Activated CD4-positive, alpha-beta T cell treated with anti-CD3 and anti-CD28 coated beads, Interleukin-10, Interleukin-2, amounts not matched to agents 100 ng/mL and 50 ng/mL, durations not matched to agents 16 hours and 8 hours (primary cell): Measurements from ENCODE around the gene NEDD9.
A peak's percentile ranks its signal among the peaks of the same experiment; 100 is the strongest.

Experiments
- DNase-seq: peaks from one replicate; pipeline ENCODE4 v3.0.0-alpha.2; 2020

Gene NEDD9, protein sequence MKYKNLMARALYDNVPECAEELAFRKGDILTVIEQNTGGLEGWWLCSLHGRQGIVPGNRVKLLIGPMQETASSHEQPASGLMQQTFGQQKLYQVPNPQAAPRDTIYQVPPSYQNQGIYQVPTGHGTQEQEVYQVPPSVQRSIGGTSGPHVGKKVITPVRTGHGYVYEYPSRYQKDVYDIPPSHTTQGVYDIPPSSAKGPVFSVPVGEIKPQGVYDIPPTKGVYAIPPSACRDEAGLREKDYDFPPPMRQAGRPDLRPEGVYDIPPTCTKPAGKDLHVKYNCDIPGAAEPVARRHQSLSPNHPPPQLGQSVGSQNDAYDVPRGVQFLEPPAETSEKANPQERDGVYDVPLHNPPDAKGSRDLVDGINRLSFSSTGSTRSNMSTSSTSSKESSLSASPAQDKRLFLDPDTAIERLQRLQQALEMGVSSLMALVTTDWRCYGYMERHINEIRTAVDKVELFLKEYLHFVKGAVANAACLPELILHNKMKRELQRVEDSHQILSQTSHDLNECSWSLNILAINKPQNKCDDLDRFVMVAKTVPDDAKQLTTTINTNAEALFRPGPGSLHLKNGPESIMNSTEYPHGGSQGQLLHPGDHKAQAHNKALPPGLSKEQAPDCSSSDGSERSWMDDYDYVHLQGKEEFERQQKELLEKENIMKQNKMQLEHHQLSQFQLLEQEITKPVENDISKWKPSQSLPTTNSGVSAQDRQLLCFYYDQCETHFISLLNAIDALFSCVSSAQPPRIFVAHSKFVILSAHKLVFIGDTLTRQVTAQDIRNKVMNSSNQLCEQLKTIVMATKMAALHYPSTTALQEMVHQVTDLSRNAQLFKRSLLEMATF

DNA sequence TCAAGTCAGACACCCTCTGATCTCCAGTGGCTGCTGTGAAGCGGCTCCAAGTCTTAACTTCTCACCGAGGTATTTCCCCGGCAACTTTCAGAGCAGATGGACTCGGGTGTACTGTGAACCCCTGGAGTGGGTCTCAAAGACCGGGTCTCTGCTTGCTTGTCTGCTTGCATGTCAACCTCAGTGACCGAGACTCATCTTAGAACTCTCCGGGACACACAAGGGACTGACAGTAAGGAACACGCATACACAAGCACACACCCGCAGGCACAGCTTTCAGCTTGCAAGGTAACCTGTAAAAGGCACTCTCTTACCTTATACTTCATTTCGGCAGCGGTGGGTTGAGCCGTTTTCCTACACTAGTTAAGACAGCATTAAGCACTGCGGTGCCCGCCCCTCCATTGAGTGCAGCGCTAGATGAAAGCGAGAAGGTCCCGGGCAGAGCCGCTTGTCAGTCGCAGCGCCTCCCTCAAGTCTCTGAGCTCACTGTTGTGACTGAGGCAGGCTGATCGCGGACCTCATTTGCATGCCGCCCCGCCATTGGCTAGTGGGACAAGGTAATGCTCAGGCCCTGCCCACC lies at the start of gene NEDD9:
NEDD9 (minus strand) TSS at position 476 of the 577 bp plus-strand sequence; CDS start at position 323, 153 bp downstream.
- peak; percentile 96 for DNase-seq

DNA sequence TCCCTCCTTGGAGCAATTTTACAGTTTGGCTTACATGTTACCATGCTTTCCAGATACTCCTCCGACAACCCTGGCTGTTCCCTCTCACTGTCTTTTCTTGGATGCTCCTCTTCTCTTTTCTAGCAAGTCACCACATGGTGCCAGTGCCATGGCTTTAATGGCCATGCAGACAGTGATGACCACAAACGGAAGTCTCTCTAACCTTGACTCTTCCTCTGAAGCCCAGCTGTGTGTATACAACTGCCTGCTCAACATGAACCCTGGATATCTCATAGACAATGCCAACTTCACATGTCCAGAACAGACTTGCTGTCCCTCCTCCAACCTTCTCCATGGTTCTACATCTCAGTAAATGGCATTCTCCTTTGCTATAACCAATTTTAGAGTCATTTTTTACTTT lies 49.8 kb upstream of the NEDD9 start:
- no peak for DNase-seq

DNA sequence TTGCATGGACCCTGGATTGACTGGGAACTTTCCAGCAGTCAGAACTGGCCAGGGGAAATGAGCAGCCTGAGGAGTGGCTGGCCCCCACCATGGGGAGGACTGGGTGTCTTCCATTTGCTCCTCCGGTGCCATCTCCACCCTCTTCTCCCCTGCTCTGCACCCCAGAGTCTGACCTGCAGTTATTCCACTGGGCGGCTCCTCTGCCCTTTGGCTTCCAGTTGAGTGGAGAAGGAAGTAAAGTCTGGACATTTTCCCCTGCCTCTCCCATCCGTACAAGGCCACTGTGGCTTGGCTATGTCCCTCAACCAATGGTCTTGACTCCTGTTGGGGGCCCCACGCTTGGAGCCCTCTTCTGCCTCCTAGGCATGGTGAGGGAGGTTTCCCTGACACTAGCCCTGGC lies 47.9 kb upstream of the NEDD9 start:
- DNase-seq = no peak

DNA sequence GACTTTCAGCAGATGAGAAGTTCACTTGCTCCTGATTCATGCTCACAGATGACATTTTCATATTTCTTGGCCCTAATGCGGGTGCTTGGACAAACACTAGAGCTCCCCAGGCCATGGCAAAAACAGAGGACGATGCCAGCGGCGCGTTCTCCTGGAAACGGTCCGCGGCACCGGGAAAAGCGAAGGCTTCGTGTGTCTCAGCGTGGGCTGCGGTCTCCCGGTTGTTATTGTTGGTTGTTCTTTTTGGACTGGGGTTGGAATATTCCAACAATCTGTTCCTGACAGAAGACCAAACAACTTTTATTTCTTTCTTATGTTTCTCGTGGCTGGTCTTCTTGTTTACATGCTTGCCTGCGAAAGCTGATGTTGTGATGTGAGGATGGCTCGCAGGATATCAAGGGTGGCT lies 46.8 kb upstream of the NEDD9 start:
- no peak for DNase-seq

DNA sequence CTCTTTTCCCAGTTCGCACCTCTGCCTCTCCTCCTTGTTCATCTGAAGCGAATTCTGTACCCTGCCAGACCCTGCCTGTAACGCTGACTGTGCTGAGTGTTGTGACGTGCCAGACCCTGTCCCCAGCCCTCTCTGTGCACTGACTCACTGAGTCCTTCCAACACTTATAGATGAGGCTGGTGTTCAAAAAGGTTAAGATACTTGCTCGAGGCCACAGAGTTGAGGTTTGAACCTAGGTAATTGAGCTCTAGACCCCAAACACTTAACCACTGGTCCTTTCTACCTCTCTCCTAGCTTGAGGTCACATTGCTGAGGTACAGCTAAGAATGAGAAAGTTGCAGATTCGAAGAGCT lies 45.7 kb upstream of the NEDD9 start:
- peak; percentile 56 for DNase-seq

DNA sequence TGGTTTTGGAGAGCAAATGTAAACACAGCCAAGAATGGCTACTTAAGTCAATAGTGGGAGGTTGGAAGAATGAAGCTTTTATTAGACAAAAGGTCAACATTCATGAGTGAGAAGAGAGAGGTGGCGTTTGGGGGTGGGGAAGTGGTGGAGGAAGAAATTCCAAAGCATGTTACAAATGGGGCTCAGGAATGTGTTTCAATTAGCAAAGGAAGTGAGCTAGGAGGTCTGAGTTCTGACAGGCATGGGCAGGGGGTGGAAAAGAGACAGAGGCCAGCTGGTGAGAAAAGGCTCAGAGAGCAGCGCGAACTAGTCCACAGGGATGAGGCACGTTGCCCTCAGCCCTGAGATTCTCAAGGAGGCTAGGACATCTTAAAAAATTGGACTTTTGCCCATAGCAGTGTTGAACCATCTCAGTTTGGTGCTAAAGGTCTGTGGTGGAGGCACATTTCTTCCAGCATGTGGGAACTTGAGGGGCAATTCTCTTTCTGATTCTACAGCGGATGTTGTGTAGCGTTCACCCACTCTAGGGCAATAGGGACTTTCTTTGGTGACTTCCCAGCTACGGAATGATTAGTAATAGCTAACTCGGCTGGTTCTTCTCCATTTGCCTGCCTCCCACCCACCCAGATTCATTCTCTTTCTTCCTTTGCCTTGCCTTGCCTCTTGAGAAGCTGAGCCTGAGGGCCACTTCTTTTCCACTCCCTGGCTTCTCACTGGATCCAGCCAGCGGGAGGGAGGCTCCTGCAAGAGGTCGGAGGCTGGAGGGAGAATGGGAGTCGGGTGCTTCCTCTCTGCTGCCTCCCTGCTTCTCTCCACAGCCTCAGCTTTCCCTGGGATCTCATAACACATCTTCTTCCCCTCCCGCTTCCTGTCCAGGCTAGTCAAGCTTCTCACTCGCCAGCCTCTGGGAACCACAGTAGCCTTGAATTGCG lies 45.1 kb upstream of the NEDD9 start:
- DNase-seq = peak; percentile 66

DNA sequence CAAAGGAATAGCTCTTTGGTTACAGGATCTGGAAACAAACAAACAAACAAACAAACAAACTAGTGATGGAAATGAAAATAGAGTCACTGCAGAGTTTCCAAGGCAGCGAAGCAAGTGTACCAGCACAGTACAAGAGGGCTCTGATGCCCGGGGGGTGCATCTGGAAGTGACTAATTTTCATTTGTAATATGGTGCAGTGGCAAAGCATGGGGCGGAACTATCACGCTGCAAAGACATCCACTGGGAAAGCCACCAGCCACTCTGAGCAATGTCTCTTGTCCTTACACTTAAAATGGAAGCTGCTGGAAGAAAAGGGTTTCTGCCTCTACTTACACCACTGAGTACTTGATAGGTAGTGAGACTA lies 44.4 kb upstream of the NEDD9 start:
- no peak for DNase-seq

DNA sequence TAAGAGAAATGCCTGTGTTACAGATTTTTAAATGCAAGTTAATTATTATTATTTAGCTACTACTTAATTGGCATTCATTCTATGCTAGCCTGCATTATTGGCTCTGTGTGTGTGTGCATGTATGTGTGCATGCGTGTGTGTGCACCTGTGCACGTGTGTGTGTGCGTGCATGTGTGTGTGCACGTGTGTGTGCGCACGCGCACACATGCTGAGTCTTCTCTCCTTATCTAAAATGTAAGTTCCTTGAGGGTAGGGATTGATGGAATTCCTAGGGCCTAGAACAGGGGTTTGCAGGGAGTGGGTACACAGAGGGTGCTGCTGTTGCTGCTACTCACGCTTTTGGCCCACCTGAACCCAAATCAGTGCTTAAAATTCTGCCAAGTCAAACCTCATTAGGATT lies 43.8 kb upstream of the NEDD9 start:
- no peak for DNase-seq

DNA sequence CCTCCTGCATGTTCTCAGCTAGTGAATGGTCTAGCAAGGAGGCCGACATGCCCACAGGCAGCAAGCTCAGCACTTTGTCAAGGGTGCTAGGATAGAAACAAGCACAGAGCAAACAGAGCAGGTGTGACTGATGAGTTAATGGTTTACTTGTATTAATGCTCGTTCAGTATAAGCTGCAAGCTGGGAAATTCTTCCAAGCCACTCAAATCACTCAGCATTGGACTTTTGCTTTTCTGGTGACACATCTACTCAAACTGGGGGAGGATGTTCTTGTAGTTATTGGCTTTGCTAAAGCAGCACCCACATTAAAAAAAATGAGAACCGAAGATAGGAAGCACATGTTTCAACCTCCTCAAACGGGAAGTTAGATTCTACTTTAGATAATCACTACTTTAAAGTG lies 43.1 kb upstream of the NEDD9 start:
- DNase-seq = peak; percentile 63

DNA sequence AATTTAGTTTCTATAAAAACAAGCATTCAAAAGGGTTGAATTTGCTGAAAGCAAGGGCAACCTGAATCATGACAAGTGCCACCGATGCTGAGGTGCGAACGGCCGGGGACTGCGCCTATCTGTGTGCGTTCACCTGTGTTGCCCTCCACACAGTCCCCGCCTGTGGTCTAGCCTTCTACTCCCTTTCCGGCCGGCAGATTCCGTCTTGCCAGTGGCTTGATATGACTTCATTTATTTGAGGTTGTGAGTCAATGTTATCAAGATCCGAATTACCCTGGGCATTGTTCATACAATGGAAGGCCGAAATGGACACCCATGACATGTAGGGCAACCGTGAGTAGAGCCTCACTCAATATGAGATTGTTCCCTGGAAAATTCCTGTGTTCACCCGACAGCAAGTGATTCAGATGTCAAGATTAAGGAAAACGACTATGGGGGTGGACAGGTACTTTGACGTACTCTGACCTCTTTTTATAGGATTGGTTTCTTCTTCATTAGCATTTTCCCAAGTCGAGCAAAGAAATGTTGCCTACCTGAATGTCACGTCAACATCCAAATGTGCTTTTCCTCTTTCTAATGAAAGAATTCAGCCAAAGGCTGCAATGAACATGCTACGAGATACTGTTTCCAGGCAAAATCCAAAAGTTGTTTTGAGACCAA lies 41.1 kb upstream of the NEDD9 start:
- DNase-seq = no peak

DNA sequence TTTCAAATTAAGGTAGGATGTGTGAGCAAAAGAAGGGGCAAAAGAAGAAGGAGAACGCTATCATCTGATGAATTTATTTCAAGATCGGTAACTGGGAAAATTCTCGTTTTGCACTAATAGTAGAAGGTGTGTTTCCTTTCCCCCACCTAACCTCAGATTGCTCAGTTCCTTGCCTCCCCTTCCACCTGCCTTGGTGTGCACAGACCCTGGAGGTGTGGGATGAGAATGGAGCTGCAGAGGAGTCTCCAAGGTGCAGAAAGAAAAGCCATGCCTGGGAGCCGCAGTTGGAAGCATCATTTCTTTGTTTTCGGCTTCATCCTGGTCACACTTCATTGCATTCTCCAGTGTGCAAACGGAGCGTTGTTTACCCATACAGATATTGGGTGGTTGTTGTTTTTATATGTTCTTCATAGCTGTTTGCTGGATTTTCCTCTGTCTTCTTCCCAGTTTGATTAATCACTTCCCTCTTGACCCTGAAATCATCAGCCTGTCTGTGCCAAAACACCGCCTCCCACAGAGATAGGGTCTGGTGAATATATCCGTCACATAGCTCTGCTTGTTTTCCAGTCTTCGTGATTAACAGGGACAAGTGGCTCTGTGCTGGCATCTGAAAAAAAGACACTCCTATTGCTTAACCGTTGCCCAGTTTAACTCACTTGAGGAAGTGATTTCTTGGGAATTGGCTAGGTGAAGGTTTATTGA lies 40.2 kb upstream of the NEDD9 start:
- no peak for DNase-seq

DNA sequence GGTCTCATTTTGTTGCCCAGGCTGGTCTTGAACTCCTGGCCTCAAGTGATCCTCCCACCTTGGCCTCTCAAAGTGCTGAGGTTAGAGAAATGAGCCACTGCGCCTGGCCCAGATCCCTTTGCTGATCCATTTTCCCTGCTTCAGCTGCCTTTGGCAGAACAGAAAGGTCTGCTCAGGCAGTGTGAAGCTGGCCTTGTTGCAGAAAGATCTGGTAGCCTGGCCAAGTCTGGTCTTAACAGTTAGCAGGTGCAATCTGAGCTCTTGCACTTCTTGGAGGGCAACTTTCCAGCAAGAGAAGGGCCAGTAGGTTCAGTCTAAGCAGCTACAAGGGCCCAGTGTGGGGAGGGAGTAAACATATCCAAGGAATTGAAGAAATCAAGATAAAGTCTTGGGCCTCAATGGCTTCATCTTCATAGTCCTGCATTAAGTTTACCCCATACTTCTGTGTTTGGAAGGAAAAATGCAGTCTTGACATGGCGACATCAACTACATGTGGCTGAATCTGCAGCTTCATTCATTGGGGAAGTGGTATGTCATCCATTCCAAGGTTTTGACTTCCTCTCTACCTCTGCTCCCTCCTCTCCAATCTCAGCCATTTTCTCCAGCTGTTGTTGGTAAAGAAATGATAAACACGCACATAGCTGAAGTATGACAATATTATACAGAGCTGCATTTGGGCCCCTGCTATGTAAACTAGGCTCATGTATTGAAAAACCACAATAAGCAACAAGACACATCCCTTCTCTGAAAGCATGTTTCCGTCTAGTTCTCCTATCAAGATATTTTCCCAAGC lies 39.0 kb upstream of the NEDD9 start:
- no peak for DNase-seq

DNA sequence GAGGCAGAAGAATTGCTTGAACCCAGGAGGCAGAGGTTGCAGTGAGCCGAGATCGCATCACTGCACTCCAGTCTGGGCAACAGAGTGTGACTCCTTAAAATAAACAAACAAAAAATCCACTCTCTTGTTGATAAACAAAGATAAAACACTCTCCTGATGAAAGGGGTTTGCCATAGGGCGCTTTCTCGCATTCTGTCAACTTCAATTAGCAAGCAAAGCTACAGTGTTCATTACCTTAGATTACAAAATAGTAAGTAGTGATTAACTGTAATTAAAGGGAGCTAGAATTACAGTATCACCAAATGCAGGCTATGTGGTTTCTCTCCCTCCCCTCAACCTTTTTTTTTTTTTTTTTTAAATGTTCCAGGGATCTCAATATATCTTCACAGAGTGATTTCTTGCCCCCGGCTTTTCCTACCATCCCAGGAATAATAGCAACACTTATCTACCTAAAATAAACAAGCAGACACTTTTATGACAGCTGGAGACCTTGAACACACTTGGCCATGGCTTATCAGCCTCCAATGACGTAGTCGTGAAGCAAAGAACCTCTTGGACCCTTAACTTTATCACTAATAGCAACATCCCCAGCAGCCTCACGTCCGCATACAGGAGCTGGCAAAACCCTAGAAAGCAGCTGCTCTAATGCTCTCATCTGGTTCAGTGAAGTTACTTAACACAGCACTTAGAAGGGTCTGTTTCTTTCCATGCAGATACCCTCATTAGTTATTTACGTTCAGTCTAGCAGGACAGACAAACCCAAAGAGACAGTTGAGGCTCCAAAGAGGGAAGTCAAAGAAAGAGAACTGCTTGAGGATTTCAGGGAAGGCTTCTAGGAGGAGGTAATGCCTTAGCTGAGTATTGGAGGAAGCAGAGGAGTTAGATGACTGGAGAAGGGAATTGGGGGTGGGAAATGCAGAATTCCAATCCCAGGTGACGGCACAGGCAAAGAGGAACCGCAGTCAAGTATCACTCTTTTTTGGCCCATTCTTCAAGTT lies 37.9 kb upstream of the NEDD9 start:
- no peak for DNase-seq

DNA sequence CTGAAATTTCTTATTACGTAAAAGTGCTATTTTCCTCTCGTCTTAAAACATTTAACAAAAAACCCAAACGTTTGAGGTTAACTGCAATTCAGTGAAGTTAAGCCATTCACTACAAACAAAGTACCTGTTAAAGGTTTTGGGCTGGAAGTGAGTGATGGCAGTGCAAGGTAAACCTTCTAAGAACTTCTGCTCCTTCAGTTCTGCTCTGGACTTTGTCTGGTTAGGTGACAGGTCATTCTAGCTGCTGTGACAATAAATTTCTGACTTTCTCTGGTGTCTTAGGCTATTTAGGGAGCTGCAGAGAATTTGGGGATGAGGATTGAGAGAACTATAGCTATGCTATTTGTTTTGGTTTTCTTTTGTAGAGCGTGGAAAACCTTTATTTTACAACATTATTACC lies 36.5 kb upstream of the NEDD9 start:
- DNase-seq = no peak

DNA sequence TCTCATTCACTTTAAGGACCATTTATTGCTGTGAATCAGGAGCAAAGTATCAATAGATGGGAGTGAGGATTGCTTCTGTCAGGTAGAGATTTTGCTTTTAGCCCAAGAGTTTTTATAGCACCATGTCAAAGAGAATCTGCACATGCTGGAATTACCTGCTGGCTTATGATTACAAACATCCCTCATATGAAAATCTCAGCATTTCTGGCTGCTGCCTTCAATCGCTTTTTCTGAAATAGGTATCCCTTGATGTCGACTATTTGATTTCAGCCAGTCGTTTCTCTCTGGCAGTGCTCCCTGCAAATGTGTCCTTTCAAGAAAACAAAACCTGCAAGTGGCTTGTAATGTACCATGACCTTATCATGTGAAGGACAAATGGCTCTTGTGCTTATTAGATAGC lies 34.5 kb upstream of the NEDD9 start:
- DNase-seq = no peak

DNA sequence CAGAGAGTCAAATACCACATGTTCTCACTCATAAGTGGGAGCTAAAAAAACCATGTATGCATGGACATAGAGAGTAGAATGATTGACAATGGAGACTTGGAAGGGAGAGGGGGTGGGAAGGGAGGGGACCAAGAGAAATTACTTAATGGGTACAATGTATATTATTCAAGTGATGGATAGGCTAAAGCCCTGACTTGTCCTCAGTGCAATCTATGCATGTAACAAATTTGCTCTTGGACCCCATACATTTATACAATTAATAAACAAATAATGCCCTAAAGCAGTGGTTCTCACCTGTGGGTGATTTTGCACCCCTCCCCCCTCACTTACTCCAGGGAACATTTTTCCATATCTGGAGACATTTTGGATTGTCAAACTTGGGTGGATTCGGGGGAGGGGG lies 33.5 kb upstream of the NEDD9 start:
- DNase-seq = no peak

DNA sequence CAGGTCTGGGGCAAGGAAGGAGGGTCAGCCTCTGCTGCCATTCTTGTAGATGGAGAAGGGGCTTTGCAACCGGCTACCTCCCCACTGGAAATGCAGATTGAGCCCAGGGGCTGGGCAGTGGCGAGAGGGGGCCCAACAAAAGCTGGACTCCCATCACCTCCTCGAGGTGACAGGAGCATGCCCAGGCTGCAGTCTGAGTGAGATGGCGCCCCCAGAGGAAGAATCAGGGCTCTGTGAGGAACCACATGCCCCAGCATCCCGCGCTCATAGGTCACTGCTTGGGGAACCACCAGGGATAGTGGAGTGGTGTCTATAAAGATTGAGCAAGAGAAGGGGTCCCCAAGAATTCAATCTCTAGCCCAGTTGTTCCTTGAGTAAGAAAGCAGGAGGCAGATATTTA lies 31.6 kb upstream of the NEDD9 start:
- DNase-seq = no peak

DNA sequence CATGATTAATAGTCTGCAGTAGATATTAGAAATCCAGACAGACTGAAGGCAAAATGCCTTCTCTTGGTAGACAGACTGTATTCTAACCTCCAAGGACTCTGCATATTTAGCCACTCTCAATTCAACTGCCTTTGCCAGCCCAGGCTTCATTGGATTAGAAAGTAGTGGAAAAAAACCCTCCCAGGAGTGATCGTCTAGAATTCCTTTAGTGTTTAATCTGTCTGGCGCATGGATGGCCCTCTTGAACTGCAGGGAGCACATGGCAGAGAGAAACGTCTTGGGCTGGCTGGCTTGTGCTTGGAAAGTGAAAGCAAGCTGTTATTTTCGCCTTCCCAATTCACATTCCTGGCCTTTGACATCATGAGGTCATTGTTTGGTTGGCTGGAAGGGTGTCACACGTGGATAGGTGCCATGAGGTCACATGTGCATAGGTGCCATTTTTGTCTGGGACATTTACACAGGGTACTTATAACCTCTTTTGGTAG lies 30.9 kb upstream of the NEDD9 start:
- no peak for DNase-seq

DNA sequence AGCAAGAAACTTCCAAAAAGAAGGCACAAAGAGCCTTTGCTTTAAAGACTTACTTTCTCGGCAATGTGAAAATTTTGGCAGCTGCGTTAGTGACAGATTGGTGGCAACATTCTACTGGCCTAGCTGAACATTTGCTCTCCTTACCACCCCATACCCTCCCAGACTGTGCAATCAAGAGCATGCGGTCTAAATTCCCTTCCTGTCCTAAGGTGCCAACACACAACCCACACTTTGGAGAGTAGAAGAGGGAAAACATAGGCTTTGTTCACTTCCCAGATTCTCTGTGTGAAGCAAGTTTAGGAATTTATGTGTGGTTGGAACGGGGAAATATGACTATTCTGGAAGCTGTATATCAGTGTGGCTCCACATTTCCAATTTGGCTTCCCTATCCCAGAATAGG lies 29.8 kb upstream of the NEDD9 start:
- DNase-seq = no peak
